Hematopoietic multipotent progenitor cell treated with erythropoietin and hydrocortisone succinate and interleukin-3 and kit ligand, for 4 days (in vitro differentiated cells): ENCODE data around the gene CMC4.
A peak's percentile ranks its signal among the peaks of the same experiment; 100 is the strongest.

Experiments used
- DNase-seq: peaks from one replicate; pipeline ENCODE4 v3.0.0-alpha.2; 2015

CMC4 gene

GRCh38 chrX:155052738-155053498 lies 18.0 kb downstream of the CMC4 start:
- no peak for DNase-seq

- DNase-seq: peak; percentile 78
These were observed 21.8 kb downstream of the CMC4 start for GRCh38 chrX:155048977-155049619.

GRCh38 chrX:155046811-155047528 lies 24.0 kb downstream of the CMC4 start:
- DNase-seq: no peak

- DNase-seq: no peak
These were observed 24.7 kb downstream of the CMC4 start for GRCh38 chrX:155046129-155046810.

- DNase-seq: no peak
These were observed 35.2 kb downstream of the CMC4 start for GRCh38 chrX:155035688-155036087.

GRCh38 chrX:155031657-155032056 lies 39.3 kb downstream of the CMC4 start:
- DNase-seq: no peak

- DNase-seq: no peak
These were observed 42.1 kb downstream of the CMC4 start for GRCh38 chrX:155028877-155029291.

- peak; percentile 31 for DNase-seq
These were observed 42.8 kb downstream of the CMC4 start for GRCh38 chrX:155028129-155028528.

- peak; percentile 62 for DNase-seq
These were observed 43.3 kb downstream of the CMC4 start for GRCh38 chrX:155027509-155028066.

- DNase-seq: peak; percentile 97
These were observed 44.0 kb downstream of the CMC4 start, which contains the start of gene FUNDC2 for GRCh38 chrX:155026727-155027508. TSS of gene FUNDC2 (plus strand) at chrX:155026844. CDS start at chrX:155026939, 95 bp downstream.

- DNase-seq: no peak
These were observed 44.6 kb downstream of the CMC4 start for GRCh38 chrX:155026420-155026726.

GRCh38 chrX:155023907-155024833 lies 46.8 kb downstream of the CMC4 start:
- DNase-seq: no peak

- peak; percentile 47 for DNase-seq
These were observed 48.4 kb downstream of the CMC4 start, which contains the start of gene F8 for GRCh38 chrX:155022585-155022984. TSS of gene F8 (minus strand) at chrX:155022723. CDS start at chrX:155022552, 171 bp downstream.

- DNase-seq: no peak
These were observed 50.3 kb downstream of the CMC4 start for GRCh38 chrX:155020591-155020990.
